SU-DHL-6 (cell line): ENCODE measurements around the gene SPRY1.

Experiments used
- EZH2phosphoT487 ChIP-seq: fragments of 200-600 bp; sonication (generic), shearing (Covaris generic); conservative IDR thresholded peaks from 2 replicates; pipeline ENCODE4 v1.6.1; 2018; ENCODE audit warnings: mild to moderate bottlenecking, antibody characterized with exemption, low read length, moderate library complexity, mixed read lengths
- TF ChIP-seq, protein P1 (sequence below): fragments of 200-600 bp; sonication (generic); IDR thresholded peaks from one replicate; pipeline ENCODE4 v1.5.1; 2017; ENCODE audit warnings: antibody characterized with exemption, mild to moderate bottlenecking, low read length, moderate library complexity; ENCODE audit not compliant: insufficient read depth, poor library complexity, severe bottlenecking

DNA sequence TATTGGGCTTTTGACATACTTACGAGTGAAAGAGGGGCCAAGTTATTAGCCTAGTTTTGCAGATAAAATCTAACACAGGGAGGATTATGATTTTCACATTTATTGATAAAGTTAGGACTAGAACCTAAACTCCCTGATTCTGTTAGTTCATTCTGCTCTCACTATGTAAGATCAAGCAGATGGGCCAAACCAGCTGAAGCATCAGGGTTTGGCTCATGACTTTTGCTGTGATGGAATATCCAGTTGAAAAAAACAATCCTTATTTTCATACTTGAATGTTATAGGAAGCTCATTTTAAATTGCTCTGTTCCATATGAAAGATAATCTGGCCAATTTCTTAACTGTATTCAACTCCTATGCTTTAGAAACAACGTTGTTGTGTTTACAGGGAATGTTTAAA lies 21.2 kb downstream of the SPRY1 start:
- TF ChIP-seq, protein P1, sequence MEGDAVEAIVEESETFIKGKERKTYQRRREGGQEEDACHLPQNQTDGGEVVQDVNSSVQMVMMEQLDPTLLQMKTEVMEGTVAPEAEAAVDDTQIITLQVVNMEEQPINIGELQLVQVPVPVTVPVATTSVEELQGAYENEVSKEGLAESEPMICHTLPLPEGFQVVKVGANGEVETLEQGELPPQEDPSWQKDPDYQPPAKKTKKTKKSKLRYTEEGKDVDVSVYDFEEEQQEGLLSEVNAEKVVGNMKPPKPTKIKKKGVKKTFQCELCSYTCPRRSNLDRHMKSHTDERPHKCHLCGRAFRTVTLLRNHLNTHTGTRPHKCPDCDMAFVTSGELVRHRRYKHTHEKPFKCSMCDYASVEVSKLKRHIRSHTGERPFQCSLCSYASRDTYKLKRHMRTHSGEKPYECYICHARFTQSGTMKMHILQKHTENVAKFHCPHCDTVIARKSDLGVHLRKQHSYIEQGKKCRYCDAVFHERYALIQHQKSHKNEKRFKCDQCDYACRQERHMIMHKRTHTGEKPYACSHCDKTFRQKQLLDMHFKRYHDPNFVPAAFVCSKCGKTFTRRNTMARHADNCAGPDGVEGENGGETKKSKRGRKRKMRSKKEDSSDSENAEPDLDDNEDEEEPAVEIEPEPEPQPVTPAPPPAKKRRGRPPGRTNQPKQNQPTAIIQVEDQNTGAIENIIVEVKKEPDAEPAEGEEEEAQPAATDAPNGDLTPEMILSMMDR: no peak
- TF ChIP-seq EZH2phosphoT487: no peak
